MM.1S (cell line): ENCODE measurements around the gene GPR83.

Experiments used
- CTCF ChIP-seq: fragments of 300-600 bp; sonication (generic); IDR thresholded peaks from 2 replicates; pipeline ENCODE4 v1.5.1; 2016; ENCODE audit warnings: antibody characterized with exemption, low read length, mixed read lengths
- EZH2phosphoT487 ChIP-seq: fragments of 300-600 bp; sonication (generic); IDR thresholded peaks from 2 replicates; pipeline ENCODE4 v1.6.1; 2018; ENCODE audit warnings: antibody characterized with exemption, low read length

GRCh38 chr11:94329501-94329900, 71.7 kb downstream of the GPR83 start:
- no peak for TF ChIP-seq CTCF
- no peak for TF ChIP-seq EZH2phosphoT487
